GM12892 (cell line): Measurements from ENCODE around the gene CASTOR1.

Experiments
- POLR2A ChIP-seq: IDR thresholded peaks from 2 replicates; pipeline ENCODE4 v1.6.1; 2011; ENCODE audit warnings: low read depth, low read length, control low read depth
- POLR2AphosphoS5 ChIP-seq: IDR thresholded peaks from 2 replicates; pipeline ENCODE4 v1.6.1; 2011; ENCODE audit warnings: low read depth, low read length, control low read depth
- TAF1 ChIP-seq: IDR thresholded peaks from 2 replicates; pipeline ENCODE4 v1.6.1; 2011; ENCODE audit warnings: low read depth, mild to moderate bottlenecking, control low read depth, low read length, borderline replicate concordance

- no peak for TF ChIP-seq TAF1
- TF ChIP-seq POLR2A: no peak
- no peak for TF ChIP-seq POLR2AphosphoS5
Observed at GRCh38 chr22:30335236-30335635, 45.9 kb upstream of the CASTOR1 start.
